Renal cortex interstitium (tissue), 15 donors: ENCODE data around the gene NGRN. TPM values are rescaled to one million over a fixed set of nuclear protein-coding genes. Genes with fewer than 3 reads are reported as not detected.

ENCODE experiments used
- DNase-seq, 11 donors: peaks; one replicate each; pipeline ENCODE4 v3.0.0-alpha.2; 2013; ENCODE audit warnings: low read depth in 9 of 11, low spot score in 4 of 11; ENCODE audit errors: extremely low read depth in 1 of 11
- long read RNA-seq, 16 experiments: transcript quantifications; one replicate each; lab custom pipeline, GENCODE V29; 2026
- polyA plus RNA-seq, 3 donors: library from polyadenylated mRNA; unstranded; fragments of 120-200 nt; gene quantifications; one replicate each; pipeline ENCODE4 v1.2.1, GENCODE V29; 2013; ENCODE audit not compliant: insufficient read length in 3 of 3

The NGRN gene, protein sequence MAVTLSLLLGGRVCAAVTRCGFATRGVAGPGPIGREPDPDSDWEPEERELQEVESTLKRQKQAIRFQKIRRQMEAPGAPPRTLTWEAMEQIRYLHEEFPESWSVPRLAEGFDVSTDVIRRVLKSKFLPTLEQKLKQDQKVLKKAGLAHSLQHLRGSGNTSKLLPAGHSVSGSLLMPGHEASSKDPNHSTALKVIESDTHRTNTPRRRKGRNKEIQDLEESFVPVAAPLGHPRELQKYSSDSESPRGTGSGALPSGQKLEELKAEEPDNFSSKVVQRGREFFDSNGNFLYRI
- polyA plus RNA-seq, result 100 to 1,000 TPM; 108 to 123 (median 110) TPM
- long read RNA-seq, donor 1, full-length matches to known transcripts, result 69 of 69 reads
- long read RNA-seq, donor 1, partial matches to known transcripts, result 0 of 69 reads
- long read RNA-seq, donor 1, other reads (novel, unspliced or antisense), result 0 of 69 reads
- long read RNA-seq, donor 2, full-length matches to known transcripts, result 72 of 72 reads
- long read RNA-seq, donor 2, partial matches to known transcripts, result 0 of 72 reads
- long read RNA-seq, donor 2, other reads (novel, unspliced or antisense), result 0 of 72 reads
- long read RNA-seq, donor 3, full-length matches to known transcripts, result 135 of 135 reads
- long read RNA-seq, donor 3, partial matches to known transcripts, result 0 of 135 reads
- long read RNA-seq, donor 3, other reads (novel, unspliced or antisense), result 0 of 135 reads
- long read RNA-seq, donor 4, full-length matches to known transcripts, result 77 of 77 reads
- long read RNA-seq, donor 4, partial matches to known transcripts, result 0 of 77 reads
- long read RNA-seq, donor 4, other reads (novel, unspliced or antisense), result 0 of 77 reads
- long read RNA-seq, donor 5, result 0 reads
- long read RNA-seq, donor 6, full-length matches to known transcripts, result 105 of 105 reads
- long read RNA-seq, donor 6, partial matches to known transcripts, result 0 of 105 reads
- long read RNA-seq, donor 6, other reads (novel, unspliced or antisense), result 0 of 105 reads
- long read RNA-seq, donor 7, full-length matches to known transcripts, result 116 of 116 reads
- long read RNA-seq, donor 7, partial matches to known transcripts, result 0 of 116 reads
- long read RNA-seq, donor 7, other reads (novel, unspliced or antisense), result 0 of 116 reads
- long read RNA-seq, donor 8, result 0 reads
- long read RNA-seq, donor 9, full-length matches to known transcripts, result 116 of 116 reads
- long read RNA-seq, donor 9, partial matches to known transcripts, result 0 of 116 reads
- long read RNA-seq, donor 9, other reads (novel, unspliced or antisense), result 0 of 116 reads
- long read RNA-seq, donor 10, full-length matches to known transcripts, result 98 of 98 reads
- long read RNA-seq, donor 10, partial matches to known transcripts, result 0 of 98 reads
- long read RNA-seq, donor 10, other reads (novel, unspliced or antisense), result 0 of 98 reads
- long read RNA-seq, donor 11, full-length matches to known transcripts, result 86 of 86 reads
- long read RNA-seq, donor 11, partial matches to known transcripts, result 0 of 86 reads
- long read RNA-seq, donor 11, other reads (novel, unspliced or antisense), result 0 of 86 reads
- long read RNA-seq, donor 12, full-length matches to known transcripts, result 40 of 40 reads
- long read RNA-seq, donor 12, partial matches to known transcripts, result 0 of 40 reads
- long read RNA-seq, donor 12, other reads (novel, unspliced or antisense), result 0 of 40 reads
- long read RNA-seq, donor 13, result 0 reads
- long read RNA-seq, donor 14, full-length matches to known transcripts, result 89 of 89 reads
- long read RNA-seq, donor 14, partial matches to known transcripts, result 0 of 89 reads
- long read RNA-seq, donor 14, other reads (novel, unspliced or antisense), result 0 of 89 reads
- long read RNA-seq, donor 15, full-length matches to known transcripts, result 42 of 42 reads
- long read RNA-seq, donor 15, partial matches to known transcripts, result 0 of 42 reads
- long read RNA-seq, donor 15, other reads (novel, unspliced or antisense), result 0 of 42 reads
- long read RNA-seq, donor 16, full-length matches to known transcripts, result 246 of 246 reads
- long read RNA-seq, donor 16, partial matches to known transcripts, result 0 of 246 reads
- long read RNA-seq, donor 16, other reads (novel, unspliced or antisense), result 0 of 246 reads

DNA sequence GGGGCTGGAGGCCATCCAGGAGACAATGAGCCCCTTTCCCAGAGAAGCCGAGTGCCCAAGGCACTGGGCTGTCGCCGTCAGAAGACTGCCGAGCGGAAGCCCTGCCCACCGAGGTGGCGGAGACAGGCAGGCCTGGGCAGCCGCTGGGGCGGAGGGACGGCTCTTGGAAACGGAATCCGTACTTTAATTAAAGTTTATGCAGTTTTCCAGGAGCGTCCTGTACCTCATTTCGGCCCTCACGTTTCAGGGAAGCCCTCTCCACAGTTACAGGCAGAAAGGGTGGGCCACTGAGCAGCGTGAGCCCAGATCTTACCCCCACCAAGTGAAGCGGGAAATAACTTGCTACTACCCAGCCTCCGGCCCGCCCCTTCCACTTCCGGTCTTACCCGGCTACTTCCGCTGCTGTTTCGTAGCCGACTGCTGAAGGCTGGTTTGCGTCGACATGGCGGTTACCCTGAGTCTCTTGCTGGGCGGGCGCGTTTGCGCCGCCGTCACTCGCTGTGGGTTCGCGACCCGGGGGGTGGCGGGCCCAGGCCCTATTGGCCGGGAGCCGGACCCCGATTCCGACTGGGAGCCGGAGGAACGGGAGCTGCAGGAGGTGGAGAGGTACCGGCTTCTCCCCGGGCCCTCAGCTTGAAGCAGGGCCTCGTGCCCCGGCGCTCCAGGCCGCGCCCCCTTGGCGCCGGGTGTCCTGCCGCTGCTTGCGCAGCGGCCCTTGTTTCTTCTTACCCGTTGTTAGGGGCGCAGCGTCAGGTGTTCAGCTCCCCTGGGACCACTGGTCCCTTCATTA lies at the start of gene NGRN:
NGRN (plus strand) TSS at position 402 of the 790 bp plus-strand sequence; CDS start at position 443, 41 bp downstream.
- peak; percentile 81 to 94 (median 91) for DNase-seq

DNA sequence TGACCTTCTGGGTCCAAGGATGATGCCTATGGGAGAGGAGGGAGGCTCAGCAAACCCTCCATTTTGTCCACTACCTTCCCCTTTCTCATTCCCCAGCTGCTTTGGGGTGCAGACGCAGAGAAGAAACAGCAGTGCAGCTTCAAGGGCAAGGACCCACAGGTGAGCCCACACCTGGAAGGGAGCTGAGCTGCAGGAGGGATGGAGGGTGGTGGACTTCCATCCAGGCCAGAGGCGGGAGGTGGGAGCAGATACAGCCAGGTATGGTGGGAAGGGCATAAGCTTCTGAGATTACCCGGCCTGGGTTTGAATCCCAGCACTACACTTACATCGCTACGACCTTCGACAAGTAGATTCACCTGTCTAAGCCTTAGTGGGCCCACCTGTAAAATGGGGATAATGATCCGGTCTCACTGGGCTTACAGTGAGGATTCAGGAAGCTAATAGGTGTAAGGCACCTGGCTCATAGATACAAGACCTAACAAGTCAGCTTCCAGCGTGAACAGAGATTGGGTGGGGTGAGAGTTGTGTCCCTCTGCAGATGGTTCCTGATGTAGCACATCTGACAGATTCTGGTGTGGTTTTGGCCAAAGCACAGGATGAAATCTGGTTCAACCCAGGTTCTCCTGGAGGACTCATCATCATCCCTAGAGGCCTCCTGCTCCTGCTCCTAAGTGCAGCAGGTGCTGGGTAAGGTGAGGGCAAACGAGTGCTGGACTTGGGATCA lies 47.6 kb upstream of the NGRN start:
- DNase-seq, result no peak

DNA sequence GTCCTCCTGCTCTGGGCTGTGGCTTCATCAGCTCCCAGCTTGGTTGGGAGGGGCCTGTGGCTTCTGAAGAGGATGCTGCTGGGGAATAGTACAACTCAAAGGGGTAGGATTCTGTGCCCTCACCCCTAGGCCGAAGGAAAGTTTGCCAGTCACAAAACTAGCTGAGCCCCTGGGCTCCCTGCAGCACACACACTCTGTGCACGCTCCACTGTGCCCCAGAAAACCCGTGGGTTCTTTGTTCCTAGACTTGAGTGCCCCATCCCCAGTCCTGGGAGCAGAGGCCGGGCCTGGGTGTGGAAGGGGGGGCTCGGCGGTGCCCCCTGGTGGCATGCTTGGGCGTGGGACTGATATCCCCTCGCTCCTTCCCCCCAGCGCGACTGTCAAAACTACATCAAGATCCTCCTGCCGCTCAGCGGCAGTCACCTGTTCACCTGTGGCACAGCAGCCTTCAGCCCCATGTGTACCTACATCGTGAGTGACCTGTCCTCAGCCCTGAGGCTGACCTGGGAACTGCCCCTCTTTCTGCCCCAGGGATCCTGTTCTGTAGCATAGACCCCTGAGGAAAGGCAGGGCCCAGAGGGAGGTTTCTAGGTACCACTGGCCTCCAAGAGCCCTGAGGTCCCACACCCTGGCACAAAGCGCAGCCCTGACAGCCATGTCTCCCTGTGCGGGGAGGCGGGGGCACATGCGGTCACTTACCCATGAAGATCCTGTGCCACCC lies 45.9 kb upstream of the NGRN start:
- DNase-seq, result no peak

DNA sequence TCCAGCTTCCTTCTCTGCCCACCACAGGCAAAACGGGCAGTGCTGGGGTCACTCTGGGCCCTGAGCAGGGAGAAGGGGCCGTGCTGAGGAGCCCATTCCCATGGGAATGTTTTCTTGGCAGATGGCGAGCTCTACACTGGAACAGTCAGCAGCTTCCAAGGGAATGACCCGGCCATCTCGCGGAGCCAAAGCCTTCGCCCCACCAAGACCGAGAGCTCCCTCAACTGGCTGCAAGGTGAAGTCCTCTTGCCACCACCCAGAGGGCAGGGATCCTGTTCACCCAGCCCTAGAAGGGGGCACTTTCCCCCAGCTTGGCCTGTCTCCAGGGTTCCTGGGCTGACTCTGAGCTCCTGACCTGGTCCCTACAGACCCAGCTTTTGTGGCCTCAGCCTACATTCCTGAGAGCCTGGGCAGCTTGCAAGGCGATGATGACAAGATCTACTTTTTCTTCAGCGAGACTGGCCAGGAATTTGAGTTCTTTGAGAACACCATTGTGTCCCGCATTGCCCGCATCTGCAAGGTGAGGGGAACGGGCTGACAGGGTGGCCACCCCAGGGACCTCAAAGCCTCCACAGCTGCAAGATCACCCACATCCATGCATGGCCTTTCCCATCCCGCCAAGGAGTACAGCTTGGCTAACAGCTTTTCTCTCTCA lies 44.1 kb upstream of the NGRN start:
- DNase-seq, result peak in 3 of 11 donors; percentile 28 to 38 (median 37)

DNA sequence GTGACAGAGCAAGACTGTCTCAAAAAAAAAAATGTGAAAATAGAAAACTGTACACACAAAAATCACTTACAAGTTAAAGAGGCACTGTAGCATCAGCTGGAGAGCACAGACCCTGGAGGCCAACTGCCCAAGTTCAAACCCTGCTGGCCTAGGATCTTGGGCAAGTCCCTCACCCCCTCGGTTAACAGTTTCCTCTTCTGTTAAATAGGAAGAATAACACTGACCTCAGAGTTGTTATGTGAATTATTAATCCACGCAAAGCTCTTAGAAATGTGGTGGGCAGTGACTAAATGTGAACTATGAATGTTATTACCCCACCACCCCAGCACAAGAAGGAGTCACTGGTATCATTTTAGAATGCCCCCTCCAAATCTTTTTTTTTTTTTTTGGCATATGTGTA lies 42.9 kb upstream of the NGRN start:
- DNase-seq, result no peak

DNA sequence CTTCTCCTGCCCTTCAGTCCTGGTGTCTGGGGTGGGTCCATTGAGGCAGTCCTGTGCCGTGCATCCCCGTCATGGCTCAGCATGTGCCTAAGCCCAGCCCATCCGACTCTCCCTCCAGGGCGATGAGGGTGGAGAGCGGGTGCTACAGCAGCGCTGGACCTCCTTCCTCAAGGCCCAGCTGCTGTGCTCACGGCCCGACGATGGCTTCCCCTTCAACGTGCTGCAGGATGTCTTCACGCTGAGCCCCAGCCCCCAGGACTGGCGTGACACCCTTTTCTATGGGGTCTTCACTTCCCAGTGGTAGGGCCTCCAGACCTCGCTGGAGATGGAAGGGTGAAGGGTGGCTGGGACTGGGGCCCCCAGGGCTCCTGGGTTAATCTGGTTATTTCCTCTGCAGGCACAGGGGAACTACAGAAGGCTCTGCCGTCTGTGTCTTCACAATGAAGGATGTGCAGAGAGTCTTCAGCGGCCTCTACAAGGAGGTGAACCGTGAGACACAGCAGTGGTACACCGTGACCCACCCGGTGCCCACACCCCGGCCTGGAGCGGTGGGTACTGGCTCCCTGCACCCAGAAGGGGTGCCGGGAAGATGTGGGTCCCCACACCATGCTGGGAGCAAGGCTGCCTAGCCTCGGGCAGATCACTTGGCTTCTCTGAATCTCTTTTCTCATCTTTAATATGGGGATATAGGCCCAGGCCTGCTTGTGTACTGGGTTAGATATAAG lies 41.9 kb upstream of the NGRN start:
- DNase-seq, result no peak

DNA sequence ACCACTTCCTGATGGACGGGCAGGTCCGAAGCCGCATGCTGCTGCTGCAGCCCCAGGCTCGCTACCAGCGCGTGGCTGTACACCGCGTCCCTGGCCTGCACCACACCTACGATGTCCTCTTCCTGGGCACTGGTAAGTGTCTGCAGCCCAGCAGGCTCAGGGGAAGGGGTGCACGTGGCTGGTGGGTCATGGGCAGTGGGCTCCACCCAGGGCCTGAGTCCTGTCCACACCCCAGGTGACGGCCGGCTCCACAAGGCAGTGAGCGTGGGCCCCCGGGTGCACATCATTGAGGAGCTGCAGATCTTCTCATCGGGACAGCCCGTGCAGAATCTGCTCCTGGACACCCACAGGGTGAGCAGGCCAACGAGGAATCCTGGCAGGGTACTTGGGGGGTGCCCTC lies 40.4 kb upstream of the NGRN start:
- DNase-seq, result no peak

DNA sequence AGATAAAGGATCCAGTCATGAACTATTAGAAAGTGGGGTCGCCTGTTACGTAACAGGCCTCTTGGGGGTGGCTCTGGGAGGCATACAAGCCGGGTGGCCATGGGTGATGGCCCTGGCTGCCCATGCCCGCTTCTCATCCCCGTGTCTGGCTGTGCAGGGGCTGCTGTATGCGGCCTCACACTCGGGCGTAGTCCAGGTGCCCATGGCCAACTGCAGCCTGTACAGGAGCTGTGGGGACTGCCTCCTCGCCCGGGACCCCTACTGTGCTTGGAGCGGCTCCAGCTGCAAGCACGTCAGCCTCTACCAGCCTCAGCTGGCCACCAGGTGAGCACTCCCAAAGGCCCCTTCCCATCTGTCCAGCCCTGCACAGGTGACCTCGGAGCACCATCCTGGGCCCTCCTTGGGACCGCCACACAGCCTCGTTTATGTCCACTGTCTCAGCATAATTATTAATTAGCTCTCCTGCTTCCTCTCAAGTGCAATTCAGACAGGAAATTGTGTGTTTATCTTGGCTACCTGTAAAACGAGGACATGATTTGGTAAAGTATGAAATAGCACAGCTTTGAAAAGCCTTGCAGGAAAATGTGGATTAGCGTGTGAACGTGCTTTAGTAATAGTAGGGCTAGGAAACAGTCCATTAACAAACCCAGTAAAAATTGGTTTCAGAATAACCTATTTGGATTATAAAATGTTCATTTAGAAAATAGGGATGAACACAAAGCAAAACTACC lies 39.8 kb upstream of the NGRN start:
- no peak for DNase-seq

DNA sequence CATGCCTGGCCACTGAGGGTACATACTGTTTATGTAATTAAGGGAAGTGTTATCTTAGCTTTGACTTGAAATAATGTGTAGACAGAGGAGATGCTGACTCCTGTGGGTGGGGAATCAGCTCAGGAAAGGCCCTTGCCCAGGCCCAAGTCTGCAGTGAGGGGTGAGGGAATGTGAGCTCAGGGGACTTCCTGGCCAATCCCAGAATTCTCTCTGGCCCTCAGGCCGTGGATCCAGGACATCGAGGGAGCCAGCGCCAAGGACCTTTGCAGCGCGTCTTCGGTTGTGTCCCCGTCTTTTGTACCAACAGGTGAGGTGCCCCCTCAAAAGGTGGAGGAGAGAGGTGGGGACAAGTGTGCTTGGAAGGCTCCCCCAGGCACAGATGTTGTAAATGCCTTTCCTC lies 38.1 kb upstream of the NGRN start:
- no peak for DNase-seq

DNA sequence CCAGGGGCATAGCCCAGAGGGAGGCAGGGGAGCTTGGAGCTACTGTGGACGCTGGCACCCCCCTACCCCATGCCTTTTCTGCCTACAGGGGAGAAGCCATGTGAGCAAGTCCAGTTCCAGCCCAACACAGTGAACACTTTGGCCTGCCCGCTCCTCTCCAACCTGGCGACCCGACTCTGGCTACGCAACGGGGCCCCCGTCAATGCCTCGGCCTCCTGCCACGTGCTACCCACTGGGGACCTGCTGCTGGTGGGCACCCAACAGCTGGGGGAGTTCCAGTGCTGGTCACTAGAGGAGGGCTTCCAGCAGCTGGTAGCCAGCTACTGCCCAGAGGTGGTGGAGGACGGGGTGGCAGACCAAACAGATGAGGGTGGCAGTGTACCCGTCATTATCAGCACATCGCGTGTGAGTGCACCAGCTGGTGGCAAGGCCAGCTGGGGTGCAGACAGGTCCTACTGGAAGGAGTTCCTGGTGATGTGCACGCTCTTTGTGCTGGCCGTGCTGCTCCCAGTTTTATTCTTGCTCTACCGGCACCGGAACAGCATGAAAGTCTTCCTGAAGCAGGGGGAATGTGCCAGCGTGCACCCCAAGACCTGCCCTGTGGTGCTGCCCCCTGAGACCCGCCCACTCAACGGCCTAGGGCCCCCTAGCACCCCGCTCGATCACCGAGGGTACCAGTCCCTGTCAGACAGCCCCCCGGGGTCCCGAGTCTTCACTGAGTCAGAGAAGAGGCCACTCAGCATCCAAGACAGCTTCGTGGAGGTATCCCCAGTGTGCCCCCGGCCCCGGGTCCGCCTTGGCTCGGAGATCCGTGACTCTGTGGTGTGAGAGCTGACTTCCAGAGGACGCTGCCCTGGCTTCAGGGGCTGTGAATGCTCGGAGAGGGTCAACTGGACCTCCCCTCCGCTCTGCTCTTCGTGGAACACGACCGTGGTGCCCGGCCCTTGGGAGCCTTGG lies 37.4 kb upstream of the NGRN start:
- DNase-seq, result no peak

DNA sequence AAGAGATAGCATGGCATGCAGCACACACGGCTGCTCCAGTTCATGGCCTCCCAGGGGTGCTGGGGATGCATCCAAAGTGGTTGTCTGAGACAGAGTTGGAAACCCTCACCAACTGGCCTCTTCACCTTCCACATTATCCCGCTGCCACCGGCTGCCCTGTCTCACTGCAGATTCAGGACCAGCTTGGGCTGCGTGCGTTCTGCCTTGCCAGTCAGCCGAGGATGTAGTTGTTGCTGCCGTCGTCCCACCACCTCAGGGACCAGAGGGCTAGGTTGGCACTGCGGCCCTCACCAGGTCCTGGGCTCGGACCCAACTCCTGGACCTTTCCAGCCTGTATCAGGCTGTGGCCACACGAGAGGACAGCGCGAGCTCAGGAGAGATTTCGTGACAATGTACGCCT lies 36.5 kb upstream of the NGRN start:
- DNase-seq, result no peak

DNA sequence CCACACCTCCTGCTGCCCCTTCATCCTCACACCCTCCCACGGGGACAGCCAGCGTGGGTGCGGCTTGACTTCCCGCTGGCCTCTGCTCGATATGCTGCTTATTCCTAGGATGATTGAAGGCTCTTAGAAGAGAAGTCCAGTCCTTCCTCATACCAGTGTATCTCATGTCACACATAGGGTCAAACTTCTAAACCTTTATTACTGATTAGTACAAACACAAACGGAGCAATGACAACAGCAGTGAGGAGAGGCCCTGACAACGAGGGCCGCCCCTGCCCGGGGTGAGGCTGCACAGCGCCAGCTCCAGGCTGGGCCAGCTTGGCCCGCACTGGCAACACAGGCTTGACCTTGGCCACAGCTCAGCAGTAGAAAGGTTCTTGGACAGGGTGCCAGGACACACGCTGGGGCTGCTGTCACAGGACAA lies 35.4 kb upstream of the NGRN start:
- DNase-seq, result no peak

DNA sequence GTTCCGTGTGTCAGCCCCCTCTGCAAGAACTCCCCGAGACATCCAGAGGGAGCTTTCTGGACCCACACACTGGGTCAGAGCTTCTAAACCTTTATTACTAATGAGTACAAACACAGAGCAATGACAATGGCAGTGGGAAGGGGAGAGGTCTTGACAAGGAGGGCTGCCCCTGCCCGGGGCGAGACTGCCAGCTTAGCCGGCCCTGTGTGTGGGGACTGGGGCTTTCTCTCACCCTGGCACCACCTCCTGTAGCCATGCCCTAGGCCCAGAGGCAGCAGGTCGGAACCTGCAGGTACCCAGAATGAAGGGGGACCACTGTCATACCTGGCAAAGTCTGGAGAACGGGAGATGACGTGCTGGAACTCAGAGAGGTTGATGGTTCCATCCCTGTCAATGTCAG lies 34.9 kb upstream of the NGRN start:
- DNase-seq, result no peak
